Measurements from ENCODE around the gene PPAN.

DNA sequence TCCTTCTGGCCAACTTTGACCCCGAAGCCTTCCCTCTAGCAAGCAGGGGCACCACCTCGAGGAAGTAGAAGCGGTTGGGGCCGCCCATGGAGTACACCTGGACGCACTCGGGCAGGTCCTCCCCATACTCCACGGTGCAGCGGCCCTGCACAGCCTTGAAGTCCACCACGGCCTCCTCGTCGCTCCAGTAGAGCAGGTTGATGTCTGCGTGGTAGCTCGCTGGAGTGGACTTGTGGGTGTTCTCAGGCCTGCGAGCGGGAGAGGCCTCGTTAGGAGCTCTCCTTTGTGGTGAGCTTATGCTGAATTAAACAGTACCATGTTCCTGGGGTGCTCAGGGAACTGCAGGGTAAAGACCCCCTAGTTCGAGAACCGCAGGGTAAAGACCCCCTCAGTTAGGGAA, 35.8 kb downstream of the PPAN start:
- TF ChIP-seq CTCF (IDR thresholded peaks at IDR 0.05) (no peak), EP300 (IDR thresholded peaks at IDR 0.05) (no peak)

Measured in tibial nerve (tissue), 4 donors.